Measurements from ENCODE around the gene CGRRF1. TPM values are rescaled to one million over a fixed set of nuclear protein-coding genes. Genes with fewer than 3 reads are reported as not detected.
A peak's percentile ranks its signal among the peaks of the same experiment; 100 is the strongest.

Gene CGRRF1
- total and polyA plus RNA-seq, 9 of the 15 experiments (the other 6 are each of a cell fraction or from before 2014, with no cell fraction given) = 2.8 to 15.8 (median 4.6) TPM

GRCh38 chr14:54567224-54567638 lies 57.5 kb downstream of the CGRRF1 start (continued):
- TF ChIP-seq MGA (IDR thresholded peaks at IDR 0.05) (no peak), FOXK2 (conservative IDR thresholded peaks at IDR 0.05 in 1 of 2, IDR thresholded peaks at IDR 0.05 in 1 of 2; ENCODE audit: low read depth in 2 of 2) (no peak), ETS2 (tag; IDR thresholded peaks at IDR 0.05; ENCODE audit: borderline replicate concordance, poor library complexity, severe bottlenecking) (no peak), THAP12 (CRISPR knock-in tag; IDR thresholded peaks at IDR 0.05) (no peak), CREB3 (tag; conservative IDR thresholded peaks at IDR 0.05; ENCODE audit: low read depth) (no peak), E2F6 (IDR thresholded peaks at IDR 0.05; ENCODE audit: borderline replicate concordance in 1 of 2, extremely low read depth in 1 of 2, insufficient read depth in 1 of 2, insufficient read length in 1 of 2, low read depth in 1 of 2, low read length in 1 of 2, poor library complexity in 1 of 2, severe bottlenecking in 1 of 2) (no peak), SP1 (CRISPR knock-in tag; IDR thresholded peaks at IDR 0.05) (peak; percentile 50; the same call in 1 of the 2 replicates)

Data from K562 (cell line).